Suprapubic skin (tissue), 4 donors: Measurements from ENCODE around the gene CEP41. TPM values are rescaled to one million over a fixed set of nuclear protein-coding genes. Genes with fewer than 3 reads are reported as not detected.

ENCODE experiments used
- DNase-seq, 2 donors: peaks; one replicate each; pipeline ENCODE4 v3.0.0-alpha.2; 2019; ENCODE audit warnings: low spot score in 2 of 2
- H3K27ac ChIP-seq: fragments of 200-600 bp; sonication (generic); one replicate; pipeline ENCODE4 v1.5.1; 2019
- H3K27me3 ChIP-seq: fragments of 200-600 bp; sonication (generic); one replicate; pipeline ENCODE4 v1.5.1; 2019
- H3K36me3 ChIP-seq: fragments of 200-600 bp; sonication (generic); one replicate; pipeline ENCODE4 v1.5.1; 2019
- H3K4me1 ChIP-seq: fragments of 200-600 bp; sonication (generic); one replicate; pipeline ENCODE4 v1.5.1; 2019
- H3K4me3 ChIP-seq: fragments of 200-600 bp; sonication (generic); one replicate; pipeline ENCODE4 v1.5.1; 2019; ENCODE audit warnings: mild to moderate bottlenecking
- H3K9me3 ChIP-seq: fragments of 200-600 bp; sonication (generic); one replicate; pipeline ENCODE4 v1.5.1; 2019
- EP300 ChIP-seq: sonication (generic); formaldehyde crosslinking; IDR thresholded peaks from one replicate; pipeline ENCODE4 v1.6.1; 2017; ENCODE audit warnings: antibody characterized with exemption
- POLR2A ChIP-seq, 2 donors: fragments of 450-650 bp; IDR thresholded peaks; one replicate each; pipeline ENCODE4 v1.6.1; 2017; ENCODE audit warnings: antibody characterized with exemption in 2 of 2, mild to moderate bottlenecking in 2 of 2, moderate library complexity in 2 of 2
- POLR2AphosphoS5 ChIP-seq, 3 donors: sonication (generic); formaldehyde crosslinking; IDR thresholded peaks; one replicate each; pipeline ENCODE4 v1.6.1; 2017; ENCODE audit warnings: antibody characterized with exemption in 3 of 3
- WGBS: methylation state at CpG from one replicate; pipeline ENCODE4 v1.1.5; 2018; 5-methylcytosine and 5-hydroxymethylcytosine counted together
- total RNA-seq, 4 donors: library from RNA; depleted of rRNA; stranded (reverse); fragments of >200 nt; gene quantifications; one replicate each; pipeline ENCODE4 v1.1.0, GENCODE V29; 2016
- TF ChIP-seq, protein P1 (sequence below), 2 donors: fragments of 200-600 bp in 1 of 2; fragments of 450-650 bp in 1 of 2; sonication (generic) in 1 of 2; IDR thresholded peaks; one replicate each; pipeline ENCODE4 v1.5.1; 2016 to 2019; ENCODE audit warnings: antibody characterized with exemption in 2 of 2, mild to moderate bottlenecking in 1 of 2, moderate library complexity in 1 of 2

CEP41 gene
- total RNA-seq, 4 donors from 2014 or later, result 1.1 to 4.6 (median 4.2) TPM

DNA sequence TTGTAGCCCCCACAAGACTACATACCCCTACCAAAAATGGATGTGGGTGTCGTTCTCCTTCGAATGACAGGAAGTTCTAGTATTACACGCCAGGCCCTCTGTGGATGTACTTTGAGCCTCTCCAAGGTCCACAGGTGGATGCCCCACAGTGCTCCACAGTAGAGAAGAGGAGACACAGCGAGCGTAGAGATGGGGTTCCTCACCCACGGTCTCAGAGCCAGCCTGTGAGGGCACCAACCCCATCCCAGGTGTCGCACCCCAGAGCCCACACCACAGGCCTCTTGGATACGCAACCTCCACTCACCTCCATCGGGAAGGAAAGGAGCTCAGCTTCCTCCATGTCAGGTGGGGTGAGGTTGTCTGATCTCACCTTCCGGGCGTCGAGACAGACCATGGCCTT lies 93.9 kb downstream of the CEP41 start:
- Histone ChIP-seq H3K4me1 (peaks cover 18% of the 10 kb centered on the region), H3K9me3 (no peaks in the 10 kb centered on the region), H3K27ac (no peak overlapping the region), H3K4me3 (no peak overlapping the region), H3K27me3 (no peaks in the 10 kb centered on the region), H3K36me3 (no peaks in the 10 kb centered on the region)
- WGBS, result 83% methylated on average over 11 of the region's 12 CpGs
- TF ChIP-seq EP300 (no peak), POLR2AphosphoS5 (IDR thresholded peaks at IDR 0.05) (no peak)
- peak in 1 of 2 donors; percentile 60 for DNase-seq

GRCh38 chr7:130346177-130346905 lies 94.5 kb downstream of the CEP41 start:
- DNase-seq, result peak in 1 of 2 donors; percentile 67
- TF ChIP-seq, protein P1, sequence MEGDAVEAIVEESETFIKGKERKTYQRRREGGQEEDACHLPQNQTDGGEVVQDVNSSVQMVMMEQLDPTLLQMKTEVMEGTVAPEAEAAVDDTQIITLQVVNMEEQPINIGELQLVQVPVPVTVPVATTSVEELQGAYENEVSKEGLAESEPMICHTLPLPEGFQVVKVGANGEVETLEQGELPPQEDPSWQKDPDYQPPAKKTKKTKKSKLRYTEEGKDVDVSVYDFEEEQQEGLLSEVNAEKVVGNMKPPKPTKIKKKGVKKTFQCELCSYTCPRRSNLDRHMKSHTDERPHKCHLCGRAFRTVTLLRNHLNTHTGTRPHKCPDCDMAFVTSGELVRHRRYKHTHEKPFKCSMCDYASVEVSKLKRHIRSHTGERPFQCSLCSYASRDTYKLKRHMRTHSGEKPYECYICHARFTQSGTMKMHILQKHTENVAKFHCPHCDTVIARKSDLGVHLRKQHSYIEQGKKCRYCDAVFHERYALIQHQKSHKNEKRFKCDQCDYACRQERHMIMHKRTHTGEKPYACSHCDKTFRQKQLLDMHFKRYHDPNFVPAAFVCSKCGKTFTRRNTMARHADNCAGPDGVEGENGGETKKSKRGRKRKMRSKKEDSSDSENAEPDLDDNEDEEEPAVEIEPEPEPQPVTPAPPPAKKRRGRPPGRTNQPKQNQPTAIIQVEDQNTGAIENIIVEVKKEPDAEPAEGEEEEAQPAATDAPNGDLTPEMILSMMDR (IDR thresholded peaks at IDR 0.05), result no peak
- TF ChIP-seq POLR2AphosphoS5 (IDR thresholded peaks at IDR 0.05) (no peak), EP300 (no peak)
- Histone ChIP-seq H3K27ac (no peak overlapping the region), H3K36me3 (no peaks in the 10 kb centered on the region), H3K27me3 (no peaks in the 10 kb centered on the region), H3K9me3 (no peaks in the 10 kb centered on the region), H3K4me1 (peaks cover 12% of the 10 kb centered on the region), H3K4me3 (no peak overlapping the region)
- 88% methylated on average over 7 of the region's 10 CpGs for WGBS

DNA sequence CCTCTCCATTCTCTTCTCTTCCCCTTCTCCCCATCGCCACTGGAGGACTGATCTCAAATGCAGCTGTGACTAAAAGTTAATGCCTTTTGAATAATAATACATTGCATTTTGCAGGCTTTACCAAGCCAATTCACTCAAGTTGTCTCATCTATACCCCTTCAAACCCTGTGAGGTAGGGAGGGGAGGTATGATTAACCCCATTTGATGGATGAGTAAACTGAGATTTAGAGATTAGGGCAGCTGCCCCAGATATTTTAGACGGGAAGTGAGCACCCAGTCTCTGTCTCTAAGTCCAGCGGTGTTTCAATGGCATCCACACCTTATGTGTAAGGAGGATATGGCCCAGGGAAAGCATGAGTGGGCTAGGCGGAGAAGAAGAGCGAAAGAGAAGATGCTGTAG lies 95.1 kb downstream of the CEP41 start:
- H3K27ac ChIP-seq, result no peak overlapping the region
- TF ChIP-seq POLR2A (IDR thresholded peaks at IDR 0.05) (no peak), EP300 (no peak), POLR2AphosphoS5 (IDR thresholded peaks at IDR 0.05) (no peak)
- TF ChIP-seq, protein P1 (IDR thresholded peaks at IDR 0.05), result no peak
- 84% methylated on average over 4 of the region's 5 CpGs for WGBS

DNA sequence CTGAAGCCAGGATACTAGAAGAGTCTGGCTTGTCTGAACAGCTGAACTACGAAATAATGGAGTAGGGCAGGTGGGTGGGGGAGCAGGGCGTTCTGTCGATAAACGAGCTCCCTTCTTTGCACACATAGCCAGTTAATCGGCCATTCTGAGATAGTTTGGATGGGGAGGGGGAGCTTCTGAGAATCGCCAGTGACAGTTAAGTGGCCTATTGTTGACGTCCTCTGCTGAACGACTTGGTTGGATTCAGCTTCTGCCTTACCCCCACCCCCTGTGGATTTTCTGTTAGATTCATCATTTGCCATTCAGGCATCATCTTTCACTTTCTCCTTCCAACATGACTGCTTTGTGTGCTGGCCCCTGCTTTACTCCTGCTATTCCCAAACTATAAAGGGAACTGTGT lies 95.7 kb downstream of the CEP41 start:
- no peaks in the 10 kb centered on the region for H3K4me1 ChIP-seq
- H3K9me3 ChIP-seq, result no peaks in the 10 kb centered on the region
- H3K36me3 ChIP-seq, result no peaks in the 10 kb centered on the region
- no peak overlapping the region for H3K4me3 ChIP-seq
- TF ChIP-seq POLR2AphosphoS5 (IDR thresholded peaks at IDR 0.05) (no peak), EP300 (no peak)
- TF ChIP-seq, protein P1 (IDR thresholded peaks at IDR 0.05), result no peak
- H3K27me3 ChIP-seq, result no peaks in the 10 kb centered on the region
- DNase-seq, result no peak
- H3K27ac ChIP-seq, result no peak overlapping the region
- 55% methylated on average over 8 of the region's 8 CpGs for WGBS

More for the DNA sequence above, 95.1 kb downstream of the CEP41 start:
- Histone ChIP-seq H3K4me1 (peaks cover 6% of the 10 kb centered on the region), H3K9me3 (no peaks in the 10 kb centered on the region), H3K4me3 (no peak overlapping the region), H3K36me3 (no peaks in the 10 kb centered on the region), H3K27me3 (no peaks in the 10 kb centered on the region)
- DNase-seq, result no peak

- Histone ChIP-seq H3K27me3 (no peaks in the 10 kb centered on the region), H3K4me3 (no peak within 1 kb of the TSS), H3K4me1 (no peaks in the 10 kb centered on the region), H3K36me3 (no peaks in the 10 kb centered on the region), H3K9me3 (no peaks in the 10 kb centered on the region), H3K27ac (no peak within 1 kb of the TSS)
- TF ChIP-seq, protein P1 (IDR thresholded peaks at IDR 0.05), result no peak
- no peak for TF ChIP-seq POLR2AphosphoS5 (IDR thresholded peaks at IDR 0.05)
- no peak for TF ChIP-seq EP300
- no peak for TF ChIP-seq POLR2A (IDR thresholded peaks at IDR 0.05)
- WGBS, result 89% methylated on average over 5 of the region's 5 CpGs
- DNase-seq, result no peak
These were observed 96.4 kb downstream of the CEP41 start, which contains the start of gene CPA5 for GRCh38 chr7:130344271-130344866. TSS of gene CPA5 (plus strand) at chr7:130344816. CDS start at chr7:130346486, 1,670 bp downstream.

Other genes starting within 250 kb of the CEP41 start
- 10 to 100 TPM in 3 of 4 donors, 1 to 10 TPM in 1; 8.7 to 15.0 (median 12.6) TPM for gene TMEM209, start 235.6 kb downstream of the CEP41 start, total RNA-seq
- not detected for gene SSMEM1, start 233.2 kb downstream of the CEP41 start, total RNA-seq
- gene CPA2, start 174.2 kb downstream of the CEP41 start, total RNA-seq, result not detected
- 100 to 1,000 TPM in 1 of 4 donors, 10 to 100 TPM in 3; 68.7 to 116 (median 83.0) TPM for gene CPA4, start 147.9 kb downstream of the CEP41 start, total RNA-seq
- under 1 TPM in 1 of 4 donors, not detected in 3; 0.30 TPM for gene CPA5, start 96.2 kb downstream of the CEP41 start, total RNA-seq
- gene CPA1, start 60.5 kb downstream of the CEP41 start, total RNA-seq, result not detected
- gene MEST, start 51.1 kb upstream of the CEP41 start, total RNA-seq, result 10 to 100 TPM in 3 of 4 donors, 1 to 10 TPM in 1; 7.5 to 17.5 (median 12.4) TPM
- gene COPG2, start 227.7 kb upstream of the CEP41 start, total RNA-seq, result 10 to 100 TPM; 17.9 to 24.8 (median 21.0) TPM
- gene TSGA13, start 245.5 kb upstream of the CEP41 start, total RNA-seq, result not detected